ENCODE measurements around the gene PINLYP. TPM values are rescaled to one million over a fixed set of nuclear protein-coding genes. Genes with fewer than 3 reads are reported as not detected.
"Not testable (repeated sequence)": the region's sequence is repeated elsewhere in the genome, so short reads cannot be mapped to it uniquely, and the experiment has no call there.

The PINLYP gene
- polyA plus RNA-seq, 3 donors, result 0.83 to 1.3 (median 0.93) TPM

- TF ChIP-seq, protein P1, sequence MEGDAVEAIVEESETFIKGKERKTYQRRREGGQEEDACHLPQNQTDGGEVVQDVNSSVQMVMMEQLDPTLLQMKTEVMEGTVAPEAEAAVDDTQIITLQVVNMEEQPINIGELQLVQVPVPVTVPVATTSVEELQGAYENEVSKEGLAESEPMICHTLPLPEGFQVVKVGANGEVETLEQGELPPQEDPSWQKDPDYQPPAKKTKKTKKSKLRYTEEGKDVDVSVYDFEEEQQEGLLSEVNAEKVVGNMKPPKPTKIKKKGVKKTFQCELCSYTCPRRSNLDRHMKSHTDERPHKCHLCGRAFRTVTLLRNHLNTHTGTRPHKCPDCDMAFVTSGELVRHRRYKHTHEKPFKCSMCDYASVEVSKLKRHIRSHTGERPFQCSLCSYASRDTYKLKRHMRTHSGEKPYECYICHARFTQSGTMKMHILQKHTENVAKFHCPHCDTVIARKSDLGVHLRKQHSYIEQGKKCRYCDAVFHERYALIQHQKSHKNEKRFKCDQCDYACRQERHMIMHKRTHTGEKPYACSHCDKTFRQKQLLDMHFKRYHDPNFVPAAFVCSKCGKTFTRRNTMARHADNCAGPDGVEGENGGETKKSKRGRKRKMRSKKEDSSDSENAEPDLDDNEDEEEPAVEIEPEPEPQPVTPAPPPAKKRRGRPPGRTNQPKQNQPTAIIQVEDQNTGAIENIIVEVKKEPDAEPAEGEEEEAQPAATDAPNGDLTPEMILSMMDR (IDR thresholded peaks at IDR 0.05), result no peak
- Mint-ChIP-seq H3K27ac (peak overlapping the region; percentile 31 to 88 (median 76)), H3K9me3 (no peaks in the 10 kb centered on the region), H3K36me3 (peaks cover 15 to 26% of the 10 kb centered on the region in 2 donors), H3K4me3 (no peak overlapping the region), H3K27me3 (ENCODE audit: low read depth in 3 of 3) (no peaks in the 10 kb centered on the region), H3K4me1 (peaks cover 33% of the 10 kb centered on the region)
- Histone ChIP-seq H3K27me3 (ENCODE audit: control insufficient read depth in 2 of 2, insufficient read depth in 2 of 2, low read length in 2 of 2) (no peaks in the 10 kb centered on the region), H3K9me3 (replicated peaks in 1 of 2; ENCODE audit: control insufficient read depth in 1 of 2, insufficient read depth in 1 of 2, low read length in 2 of 2) (no peaks in the 10 kb centered on the region), H3K9ac (ENCODE audit: insufficient read depth, low read length, poor library complexity, severe bottlenecking) (no peak overlapping the region), H2AFZ (ENCODE audit: insufficient read depth, low read depth, low read length, poor library complexity, severe bottlenecking) (peak overlapping the region; percentile 24), H3K4me1 (ENCODE audit: control insufficient read depth in 1 of 2, insufficient read depth in 2 of 2, low read length in 2 of 2) (peaks cover 26 to 29% of the 10 kb centered on the region in 2 donors), H3K4me2 (replicated peaks; ENCODE audit: extremely low read depth, low read length, poor library complexity, severe bottlenecking) (no peak overlapping the region), H3K79me2 (ENCODE audit: insufficient read depth, low read length) (no peaks in the 10 kb centered on the region), H3K36me3 (replicated peaks in 1 of 2; ENCODE audit: control insufficient read depth in 1 of 2, insufficient read depth in 2 of 2, low read length in 2 of 2) (peaks cover 0 to 6% of the 10 kb centered on the region in 2 donors), H4K20me1 (ENCODE audit: insufficient read depth, low read length) (no peaks in the 10 kb centered on the region), H3K4me3 (replicated peaks in 1 of 3; ENCODE audit: low read depth in 2 of 3, low read length in 3 of 3) (no peak overlapping the region), H3K27ac (ENCODE audit: low read depth in 1 of 2, low read length in 2 of 2) (peak overlapping the region in 1 of 2 donors; percentile 63)
- intact Hi-C loops (cut with micrococcal nuclease), result loop anchor here in 1 of 2 donors (5.0 kb wide), 1 partner anchor 52 kb away; the partner anchor contains the start of gene ZNF575
- WGBS (ENCODE audit: insufficient coverage), result no CpG with 5 or more reads among the region's 1 CpG
- no peak for DNase-seq
Measured at GRCh38 chr19:43584484-43584883, 8.9 kb downstream of the PINLYP start.

DNA sequence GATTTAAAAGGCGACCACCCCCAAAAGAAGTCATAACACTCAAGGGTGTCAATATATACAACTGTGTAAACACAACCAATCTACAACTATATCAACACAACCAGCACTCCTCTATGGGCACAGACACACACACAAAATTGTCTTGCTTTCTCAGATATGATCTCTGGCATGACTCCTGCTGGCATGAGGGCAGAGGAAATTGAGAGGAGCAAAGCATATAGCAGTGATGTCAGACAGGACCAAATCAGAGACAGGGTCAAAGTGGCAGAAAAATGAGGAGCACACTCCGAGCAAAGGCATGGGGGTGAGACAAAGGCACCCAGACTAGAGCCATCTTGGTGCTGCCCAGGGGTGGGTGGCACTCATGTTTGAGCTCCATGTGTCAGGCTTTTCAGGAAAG lies 10.7 kb downstream of the PINLYP start:
- WGBS (ENCODE audit: insufficient coverage), result 80% methylated on average over 2 of the region's 2 CpGs
- Mint-ChIP-seq H3K36me3 (peaks cover 29 to 44% of the 10 kb centered on the region in 2 donors), H3K27ac (peak overlapping the region in 1 of 7 donors; percentile 0), H3K9me3 (no peaks in the 10 kb centered on the region), H3K27me3 (ENCODE audit: low read depth in 3 of 3) (peaks cover 0 to 3% (median 0%) of the 10 kb centered on the region in 3 donors), H3K4me1 (peaks cover 17% of the 10 kb centered on the region), H3K4me3 (no peak overlapping the region)
- Histone ChIP-seq H3K4me1 (ENCODE audit: control insufficient read depth in 1 of 2, insufficient read depth in 2 of 2, low read length in 2 of 2) (peaks cover 8 to 13% of the 10 kb centered on the region in 2 donors), H3K27ac (ENCODE audit: low read depth in 1 of 2, low read length in 2 of 2) (no peak overlapping the region), H2AFZ (ENCODE audit: insufficient read depth, low read depth, low read length, poor library complexity, severe bottlenecking) (no peak overlapping the region), H3K4me3 (replicated peaks in 1 of 3; ENCODE audit: low read depth in 2 of 3, low read length in 3 of 3) (no peak overlapping the region), H3K9ac (ENCODE audit: insufficient read depth, low read length, poor library complexity, severe bottlenecking) (no peak overlapping the region), H3K79me2 (ENCODE audit: insufficient read depth, low read length) (no peaks in the 10 kb centered on the region), H4K20me1 (ENCODE audit: insufficient read depth, low read length) (peaks cover 3% of the 10 kb centered on the region), H3K36me3 (replicated peaks in 1 of 2; ENCODE audit: control insufficient read depth in 1 of 2, insufficient read depth in 2 of 2, low read length in 2 of 2) (peaks cover 9% of the 10 kb centered on the region in 2 donors), H3K27me3 (ENCODE audit: control insufficient read depth in 2 of 2, insufficient read depth in 2 of 2, low read length in 2 of 2) (no peaks in the 10 kb centered on the region), H3K4me2 (replicated peaks; ENCODE audit: extremely low read depth, low read length, poor library complexity, severe bottlenecking) (no peak overlapping the region), H3K9me3 (replicated peaks in 1 of 2; ENCODE audit: control insufficient read depth in 1 of 2, insufficient read depth in 1 of 2, low read length in 2 of 2) (no peaks in the 10 kb centered on the region)
- no peak for DNase-seq
- TF ChIP-seq, protein P1 (IDR thresholded peaks at IDR 0.05), result no peak
- intact Hi-C loops (cut with micrococcal nuclease), result no loop called here

DNA sequence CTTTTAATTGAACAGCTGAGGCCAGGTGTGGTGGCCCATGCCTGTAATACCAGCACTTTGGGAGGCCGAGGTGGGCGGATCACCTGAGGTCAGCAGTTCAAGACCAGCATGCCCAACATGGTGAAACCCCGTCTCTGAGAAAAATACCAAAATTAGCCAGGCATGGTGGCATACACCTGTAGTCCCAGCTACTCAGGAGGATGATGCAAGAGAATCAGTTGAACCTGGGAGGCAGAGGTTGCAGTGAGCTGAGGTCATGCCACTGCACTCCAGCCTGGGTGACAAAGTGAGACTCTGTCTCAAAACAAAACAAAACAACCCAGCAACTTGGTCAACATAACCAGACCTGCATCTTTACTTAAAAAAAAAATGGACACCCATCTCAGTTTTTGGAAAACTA lies 11.4 kb downstream of the PINLYP start:
- WGBS (ENCODE audit: insufficient coverage), result 100% methylated on average over 2 of the region's 3 CpGs
- H3K79me2 ChIP-seq (ENCODE audit: insufficient read depth, low read length); H3K4me2 ChIP-seq (replicated peaks; ENCODE audit: extremely low read depth, low read length, poor library complexity, severe bottlenecking); intact Hi-C loops (cut with micrococcal nuclease); H3K9me3 ChIP-seq (replicated peaks in 1 of 2; ENCODE audit: control insufficient read depth in 1 of 2, insufficient read depth in 1 of 2, low read length in 2 of 2); H3K9ac ChIP-seq (ENCODE audit: insufficient read depth, low read length, poor library complexity, severe bottlenecking); H3K27me3 ChIP-seq (ENCODE audit: control insufficient read depth in 2 of 2, insufficient read depth in 2 of 2, low read length in 2 of 2); H3K4me3 Mint-ChIP-seq; H2AFZ ChIP-seq (ENCODE audit: insufficient read depth, low read depth, low read length, poor library complexity, severe bottlenecking); H3K27ac ChIP-seq (ENCODE audit: low read depth in 1 of 2, low read length in 2 of 2); H4K20me1 ChIP-seq (ENCODE audit: insufficient read depth, low read length); DNase-seq; H3K4me3 ChIP-seq (replicated peaks in 1 of 3; ENCODE audit: low read depth in 2 of 3, low read length in 3 of 3); H3K27me3 Mint-ChIP-seq (ENCODE audit: low read depth in 3 of 3); H3K27ac Mint-ChIP-seq; H3K9me3 Mint-ChIP-seq; H3K4me1 ChIP-seq (ENCODE audit: control insufficient read depth in 1 of 2, insufficient read depth in 2 of 2, low read length in 2 of 2): not testable (repeated sequence)
- Mint-ChIP-seq H3K36me3 (peaks cover 31 to 49% of the 10 kb centered on the region in 2 donors), H3K4me1 (peaks cover 11% of the 10 kb centered on the region)
- peaks cover 9 to 16% of the 10 kb centered on the region in 2 donors for H3K36me3 ChIP-seq (replicated peaks in 1 of 2; ENCODE audit: control insufficient read depth in 1 of 2, insufficient read depth in 2 of 2, low read length in 2 of 2)

Measured in CD14-positive monocyte (primary cell).